Measurements from ENCODE around the gene TET2.

TET2 gene

GRCh38 chr4:105146276-105147015 lies at the start of gene TET2:
TET2 (plus strand) TSS chr4:105146876; CDS start chr4:105233943, 87,067 bp downstream.
- DNase-seq (ENCODE audit: low read depth, low spot score) = peak; percentile 53
- peak within 1 kb of the TSS; percentile 62 for H3K27ac ChIP-seq

DNA sequence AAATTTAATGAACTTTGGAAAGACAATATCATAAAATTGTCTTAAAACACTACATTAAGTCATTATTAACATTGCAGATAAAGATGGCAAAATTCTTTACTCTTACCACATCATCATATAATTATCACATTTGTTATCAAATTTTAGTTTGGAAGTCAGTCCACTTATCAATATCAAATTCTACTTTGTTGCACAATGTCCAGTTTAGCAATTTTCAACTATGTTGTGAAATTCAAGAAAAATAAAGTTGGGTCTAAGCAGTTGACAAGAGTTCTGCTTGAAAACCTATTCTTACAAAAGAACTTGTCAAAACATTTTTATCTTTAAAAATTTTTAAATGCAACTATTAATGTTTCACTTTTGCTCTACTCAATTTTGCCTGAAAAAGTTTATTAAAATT lies 44.7 kb upstream of the TET2 start:
- no peak for DNase-seq (ENCODE audit: low read depth, low spot score)
- no peak overlapping the region for H3K27ac ChIP-seq

DNA sequence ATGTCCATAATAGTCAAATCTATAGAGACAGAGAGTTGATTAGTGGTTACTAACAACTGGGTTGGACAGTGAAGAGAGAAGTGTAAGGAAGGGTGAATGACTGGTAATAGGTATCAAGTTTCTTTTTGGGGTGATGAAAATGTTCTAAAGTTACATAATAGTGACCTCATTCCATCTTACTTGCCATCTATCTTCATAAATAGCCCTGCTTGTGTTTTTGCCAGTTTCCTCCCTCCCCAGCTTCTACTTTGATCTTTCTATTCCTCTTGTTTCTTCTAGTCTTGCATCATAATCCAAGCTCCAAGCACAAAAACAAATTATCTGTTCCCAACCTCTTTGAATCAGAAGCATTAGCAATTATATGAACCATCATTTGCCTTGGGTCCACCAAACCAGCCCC lies 40.2 kb upstream of the TET2 start:
- DNase-seq (ENCODE audit: low read depth, low spot score) = no peak

DNA sequence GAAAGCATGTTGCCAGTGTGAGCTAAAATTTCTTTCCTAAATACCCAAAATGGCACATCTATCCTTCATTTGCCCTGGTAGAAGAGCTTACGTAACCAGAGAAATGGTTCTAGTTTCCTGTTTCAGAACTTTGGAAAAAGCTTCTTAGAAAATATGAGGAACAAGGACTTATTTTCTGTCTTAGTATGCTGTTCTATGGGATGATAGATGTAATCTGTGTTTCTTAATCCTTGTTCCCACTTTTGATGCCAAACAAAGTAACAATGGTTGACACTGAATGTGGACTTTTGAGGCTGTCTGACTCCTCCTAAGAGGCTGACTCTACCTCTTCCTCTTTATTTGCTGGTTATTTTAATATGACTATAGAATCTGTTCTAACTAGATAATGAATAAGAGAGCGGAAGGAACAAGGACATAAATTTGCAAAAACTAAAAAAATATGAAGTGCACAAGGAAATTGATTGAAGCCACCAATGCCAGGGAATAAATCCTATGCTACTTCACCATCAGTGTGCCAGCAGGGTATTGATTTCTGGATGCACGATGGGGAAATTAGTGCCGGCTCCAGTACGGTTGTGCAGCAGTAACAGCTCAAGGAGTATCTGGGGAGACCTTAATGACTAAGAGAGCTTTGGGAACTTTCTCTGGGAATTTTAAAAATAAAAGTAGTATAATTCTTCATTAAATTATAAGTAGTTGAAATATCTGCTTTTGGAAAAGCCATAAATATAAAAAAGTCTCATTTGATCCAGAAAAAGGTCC lies 39.4 kb upstream of the TET2 start:
- DNase-seq (ENCODE audit: low read depth, low spot score) = no peak
- H3K27ac ChIP-seq = no peak overlapping the region

More for the DNA sequence above, 40.2 kb upstream of the TET2 start:
- H3K27ac ChIP-seq = no peak overlapping the region

DNA sequence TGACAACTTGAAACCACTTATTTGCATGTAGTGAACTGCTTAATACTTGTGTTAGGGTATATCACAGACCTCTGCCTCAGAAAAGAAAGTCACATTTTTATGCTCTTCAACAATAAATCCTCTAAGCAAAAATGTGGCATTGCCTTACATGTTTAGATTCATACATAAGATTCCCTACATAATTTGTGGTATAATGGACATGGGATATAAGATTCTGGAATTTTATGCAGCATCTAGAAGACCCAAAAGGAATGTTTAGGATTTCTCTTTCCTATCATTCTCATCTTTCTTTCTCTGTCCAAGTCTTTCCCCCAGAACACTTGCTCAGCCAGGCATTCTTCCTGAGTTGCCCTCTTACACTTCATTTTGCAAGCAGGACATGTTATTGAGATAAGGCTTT lies 37.7 kb upstream of the TET2 start:
- no peak for DNase-seq (ENCODE audit: low read depth, low spot score)

DNA sequence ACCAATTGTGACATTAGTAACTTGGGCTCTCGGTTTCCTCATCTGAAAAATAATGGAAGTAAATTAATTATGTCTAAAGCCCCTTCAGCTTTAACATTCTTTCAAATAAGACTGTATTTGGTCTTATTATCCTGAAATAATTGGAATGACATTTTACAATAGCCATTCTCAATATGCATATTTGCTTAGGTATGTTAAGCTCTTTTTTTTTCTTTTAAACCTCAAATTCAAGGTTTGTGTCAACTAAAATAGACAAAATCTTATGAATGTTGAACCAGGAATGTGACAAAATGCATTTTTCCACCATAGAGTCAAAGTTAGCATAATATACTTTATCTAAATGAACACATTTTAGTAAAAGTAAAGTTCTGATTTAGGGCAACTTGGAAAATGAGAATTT lies 34.4 kb upstream of the TET2 start:
- no peak for DNase-seq (ENCODE audit: low read depth, low spot score)
- no peak overlapping the region for H3K27ac ChIP-seq

More for the DNA sequence above, 37.7 kb upstream of the TET2 start:
- no peak overlapping the region for H3K27ac ChIP-seq

GRCh38 chr4:105113800-105114199 lies 32.9 kb upstream of the TET2 start:
- no peak for DNase-seq (ENCODE audit: low read depth, low spot score)

DNA sequence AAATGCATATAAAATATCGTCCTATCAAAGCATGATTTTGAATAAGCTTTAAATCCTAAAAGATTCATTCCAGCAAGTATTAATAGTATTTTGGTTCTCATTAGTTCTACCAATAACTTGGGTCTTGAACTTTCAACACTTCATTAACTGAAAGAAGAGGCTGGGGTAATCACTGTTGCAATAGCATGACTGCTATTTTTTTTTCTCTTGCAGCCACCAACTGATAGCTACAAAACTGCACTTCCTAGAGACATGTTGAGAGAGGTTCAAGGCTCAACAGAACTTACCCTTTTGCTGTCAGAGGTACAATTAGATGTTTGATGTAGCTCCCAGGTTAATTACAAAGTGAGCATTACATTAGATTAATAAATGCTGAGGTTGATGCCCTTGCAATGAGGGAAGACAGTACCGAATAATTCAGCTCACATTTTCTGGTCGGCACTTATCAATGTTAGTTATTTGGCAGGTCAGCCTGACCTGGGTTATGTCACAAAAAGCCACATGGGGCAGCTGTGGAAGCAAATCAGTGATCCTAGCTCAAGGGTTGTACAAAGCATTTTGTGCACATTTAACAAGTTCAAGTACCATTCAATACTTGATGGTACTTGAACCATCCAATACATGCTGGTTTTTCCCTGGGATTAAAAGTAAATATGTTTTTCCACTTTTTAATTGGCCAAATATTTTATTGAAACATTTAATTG lies 29.9 kb upstream of the TET2 start:
- no peak overlapping the region for H3K27ac ChIP-seq
- DNase-seq (ENCODE audit: low read depth, low spot score) = no peak

More at GRCh38 chr4:105113800-105114199, 32.9 kb upstream of the TET2 start:
- no peak overlapping the region for H3K27ac ChIP-seq

DNA sequence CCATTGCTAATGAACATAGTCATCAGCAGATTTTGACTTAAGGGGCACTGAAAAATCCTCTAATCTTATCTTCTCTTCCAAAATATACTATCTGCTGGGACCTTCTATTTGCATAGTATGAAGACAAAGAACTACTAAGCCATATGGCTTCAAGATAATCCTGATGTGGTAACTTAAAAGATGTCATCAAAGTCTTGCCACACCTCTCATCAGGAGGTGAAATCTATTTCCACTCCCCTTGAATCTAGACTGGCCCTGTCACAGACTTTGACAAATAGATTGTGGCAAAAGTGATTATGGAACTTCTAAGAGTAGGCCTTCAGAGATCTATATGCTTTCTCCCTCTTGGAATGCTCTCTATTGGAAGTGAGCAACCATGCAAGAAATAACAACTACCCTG lies 27.3 kb upstream of the TET2 start:
- no peak overlapping the region for H3K27ac ChIP-seq
- DNase-seq (ENCODE audit: low read depth, low spot score) = no peak

DNA sequence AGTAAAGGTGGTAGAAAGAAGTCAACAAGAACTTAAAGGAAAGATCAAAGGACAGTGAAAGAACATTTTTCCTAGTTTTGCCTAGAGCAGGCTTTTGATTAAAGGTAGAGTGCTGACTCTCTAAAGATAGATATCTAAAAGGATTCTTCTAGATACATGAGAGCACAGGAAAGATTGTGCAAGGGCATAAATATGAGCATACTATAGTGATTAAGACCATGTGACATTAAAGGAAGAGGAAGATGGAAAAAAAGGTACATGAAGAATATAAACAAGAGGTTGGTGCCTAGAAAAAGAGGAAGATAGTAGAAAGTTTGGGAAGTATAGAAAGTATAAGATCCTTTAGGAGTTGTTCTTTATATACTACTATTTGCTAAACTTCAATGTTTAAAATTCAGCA lies 26.1 kb upstream of the TET2 start:
- no peak for DNase-seq (ENCODE audit: low read depth, low spot score)
- no peak overlapping the region for H3K27ac ChIP-seq

GRCh38 chr4:105122350-105122749 lies 24.3 kb upstream of the TET2 start:
- peak overlapping the region; percentile 17 for H3K27ac ChIP-seq
- DNase-seq (ENCODE audit: low read depth, low spot score) = no peak

DNA sequence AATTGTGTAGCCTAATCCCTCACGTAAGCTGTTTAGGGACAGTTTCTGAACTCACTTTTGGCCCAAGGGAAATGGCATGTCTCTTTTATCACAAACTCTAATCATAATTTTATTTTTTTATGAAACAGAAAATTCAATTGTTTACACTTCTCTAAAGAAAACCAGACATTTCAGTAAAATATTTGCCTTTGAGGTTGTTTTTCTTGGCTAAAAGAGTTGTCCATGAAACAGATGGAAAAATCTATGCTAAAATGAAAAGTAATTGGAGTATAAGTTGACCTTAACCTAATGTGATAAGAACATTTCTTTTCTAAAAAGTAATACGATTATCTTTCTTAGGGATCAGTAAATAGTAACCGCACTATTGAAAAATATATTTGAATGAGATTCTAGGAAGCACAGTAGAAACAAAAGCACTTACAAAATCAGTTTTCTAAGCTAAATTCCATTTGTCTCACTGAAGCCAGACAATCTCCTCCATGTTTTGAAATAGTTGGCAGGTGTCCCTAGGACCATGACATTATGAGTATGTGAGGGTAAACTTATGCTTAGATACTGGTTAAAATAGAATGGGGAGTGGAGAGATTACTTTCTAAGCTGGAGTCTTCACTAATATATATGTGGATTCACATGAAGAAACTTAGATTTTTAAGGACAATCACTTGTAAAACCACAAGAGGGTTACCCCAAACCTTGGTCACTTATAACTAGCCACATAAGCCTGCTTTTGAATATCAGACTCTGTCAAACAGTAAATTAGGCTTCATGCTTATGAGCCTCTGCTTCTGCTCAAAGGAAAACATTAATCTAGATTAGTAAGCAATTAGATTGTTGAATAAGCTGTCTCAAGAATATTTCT lies 20.1 kb upstream of the TET2 start:
- no peak for DNase-seq (ENCODE audit: low read depth, low spot score)
- no peak overlapping the region for H3K27ac ChIP-seq

- no peak for DNase-seq (ENCODE audit: low read depth, low spot score)
- no peak overlapping the region for H3K27ac ChIP-seq
These were observed 19.6 kb upstream of the TET2 start for GRCh38 chr4:105127170-105127445.

DNA sequence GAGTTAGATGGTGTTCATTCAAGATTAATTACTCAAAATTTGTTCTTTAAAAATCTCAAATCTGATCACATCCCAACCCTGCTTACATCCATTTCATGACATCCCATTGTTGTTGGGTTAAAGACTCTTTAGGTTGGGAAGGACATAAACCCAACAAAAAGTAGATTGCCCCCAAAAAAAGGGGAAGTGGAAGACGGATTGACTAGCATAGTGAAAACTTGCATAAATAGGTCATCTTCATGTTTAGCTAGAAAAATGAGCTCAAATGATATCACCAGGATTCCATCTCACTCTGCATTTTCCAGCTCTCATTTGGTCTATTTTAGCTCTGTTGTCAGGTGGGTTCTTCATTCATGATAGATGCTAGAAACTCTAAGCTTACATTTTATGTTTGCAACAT lies 18.5 kb upstream of the TET2 start:
- no peak overlapping the region for H3K27ac ChIP-seq
- no peak for DNase-seq (ENCODE audit: low read depth, low spot score)

DNA sequence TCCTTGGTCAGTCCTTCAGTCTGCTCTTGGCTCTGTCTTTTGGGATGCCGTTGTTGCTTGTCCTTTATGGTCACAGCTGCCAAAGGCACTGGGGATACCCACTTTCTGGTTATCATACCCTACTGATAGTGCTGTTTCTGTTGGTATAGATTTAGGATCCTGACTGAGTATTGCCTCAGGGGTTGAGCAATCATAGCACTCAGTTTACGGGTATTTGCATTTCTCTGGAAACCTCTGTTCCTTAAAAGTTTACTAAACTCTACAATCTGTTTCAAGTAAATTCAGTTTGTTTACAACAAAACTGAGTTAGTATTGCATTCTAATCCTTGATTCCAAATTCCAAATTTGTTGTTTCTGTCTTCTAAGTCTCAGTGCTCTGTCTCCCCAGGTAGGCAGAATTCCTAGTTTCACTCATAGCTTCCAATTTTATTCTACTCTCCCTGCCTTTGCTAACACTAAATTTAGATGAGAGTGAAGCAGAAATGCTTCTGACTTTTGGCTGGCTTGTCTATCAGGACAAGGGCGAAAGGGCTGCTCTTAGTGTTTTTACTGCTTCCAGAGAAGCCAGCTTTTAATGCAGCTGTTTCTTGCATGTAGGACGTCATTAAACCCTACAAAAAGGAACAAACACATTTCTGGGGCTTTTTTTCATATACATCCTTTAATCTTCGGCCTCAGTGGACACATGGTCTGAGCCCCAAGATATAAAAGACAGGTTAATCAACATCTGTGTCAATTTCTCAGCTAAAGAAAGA lies 17.2 kb upstream of the TET2 start:
- no peak for DNase-seq (ENCODE audit: low read depth, low spot score)

GRCh38 chr4:105130945-105131344 lies 15.7 kb upstream of the TET2 start:
- H3K27ac ChIP-seq = no peak overlapping the region
- no peak for DNase-seq (ENCODE audit: low read depth, low spot score)

More for the DNA sequence above, 17.2 kb upstream of the TET2 start:
- no peak overlapping the region for H3K27ac ChIP-seq

DNA sequence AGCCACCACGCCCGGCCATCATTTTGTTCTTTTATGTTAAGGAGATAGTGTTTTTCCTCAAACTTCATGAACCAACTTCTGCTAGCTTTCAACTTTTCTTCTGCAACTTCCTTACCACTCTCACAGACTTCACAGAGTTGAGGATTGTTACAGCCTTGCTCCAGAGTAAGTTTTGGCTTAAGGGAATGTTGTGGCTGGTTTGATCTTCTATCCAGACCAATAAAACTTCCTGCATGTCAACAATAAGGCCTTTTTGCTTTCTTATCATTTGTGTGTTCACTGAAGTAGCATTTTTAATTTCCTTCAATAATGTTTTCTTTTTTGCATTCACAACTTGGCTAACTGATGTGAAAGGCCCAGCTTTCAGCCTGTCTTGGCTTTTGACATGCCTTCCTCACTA lies 12.7 kb upstream of the TET2 start:
- DNase-seq (ENCODE audit: low read depth, low spot score) = no peak
- no peak overlapping the region for H3K27ac ChIP-seq

GRCh38 chr4:105135785-105136184 lies 10.9 kb upstream of the TET2 start:
- H3K27ac ChIP-seq = no peak overlapping the region
- no peak for DNase-seq (ENCODE audit: low read depth, low spot score)

DNA sequence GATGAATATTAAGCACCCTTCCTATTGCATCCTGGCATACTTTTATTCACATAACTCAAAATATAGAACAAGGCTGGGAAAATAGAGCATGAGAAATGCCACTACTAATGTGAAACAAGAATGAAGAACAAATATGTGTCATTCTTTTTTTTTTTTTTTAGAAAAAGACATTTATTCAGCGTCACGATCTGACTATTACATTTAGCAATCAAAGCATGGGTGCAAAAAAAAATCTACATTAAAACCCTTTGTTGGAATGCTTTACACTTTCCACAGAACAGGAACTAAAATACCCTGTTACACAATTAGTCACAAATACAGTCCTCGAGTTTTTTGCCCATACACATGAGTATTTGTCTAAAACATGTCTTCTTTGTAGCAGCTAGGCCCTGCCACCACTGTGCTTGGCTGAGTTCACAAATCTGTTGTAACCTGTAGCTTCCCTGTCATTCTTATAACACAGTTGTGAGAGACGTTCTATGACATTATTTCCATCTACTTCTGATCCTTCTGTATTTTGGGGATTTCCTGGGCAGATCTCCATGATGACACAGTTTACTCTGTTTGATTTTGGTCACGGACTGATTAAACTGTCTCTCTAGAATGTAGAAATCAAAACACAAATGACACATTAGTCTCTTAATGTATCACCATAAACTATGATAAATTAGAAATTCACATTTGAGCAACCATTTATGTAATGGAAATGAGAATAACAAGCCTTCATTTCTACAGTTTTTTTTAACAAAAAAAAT lies 9.4 kb upstream of the TET2 start:
- no peak for DNase-seq (ENCODE audit: low read depth, low spot score)
- no peak overlapping the region for H3K27ac ChIP-seq

Measured in epithelial cell of prostate (primary cell).